ENCODE data around the gene DTD1. TPM values are rescaled to one million over a fixed set of nuclear protein-coding genes. Genes with fewer than 3 reads are reported as not detected.

Gene DTD1
- total and polyA plus RNA-seq, 2 donors: 13.2 to 16.9 TPM

GRCh38 chr20:18793625-18794427, 206.0 kb downstream of the DTD1 start:
- H3K27me3 ChIP-seq (ENCODE audit: control insufficient read depth in 2 of 2, insufficient read depth in 1 of 2, low read length in 1 of 2): no peaks in the 10 kb centered on the region
- H3K9me3 ChIP-seq (ENCODE audit: control insufficient read depth in 2 of 2, insufficient read depth in 1 of 2, low read length in 1 of 2): no peaks in the 10 kb centered on the region
- H3K4me1 ChIP-seq (ENCODE audit: control insufficient read depth in 2 of 2, insufficient read depth in 2 of 2, low read length in 2 of 2): peaks cover 5 to 7% of the 10 kb centered on the region in 2 donors
- H3K36me3 ChIP-seq (ENCODE audit: control insufficient read depth in 2 of 2, insufficient read depth in 2 of 2, low read length in 1 of 2): no peaks in the 10 kb centered on the region
- peak overlapping the region; percentile 61 to 84 for H3K4me3 ChIP-seq (ENCODE audit: low read length in 2 of 2)
- H3K27ac ChIP-seq (ENCODE audit: low read depth in 1 of 2, low read length in 1 of 2): peak overlapping the region; percentile 82 to 89
- peak; percentile 82 to 97 (median 94) for DNase-seq (ENCODE audit: low read depth in 6 of 9, low spot score in 9 of 9)
- 8% methylated on average over 29 of the region's 29 CpGs for WGBS

GRCh38 chr20:18794428-18794787, 206.6 kb downstream of the DTD1 start:
- Histone ChIP-seq H3K4me3 (ENCODE audit: low read length in 2 of 2) (peak overlapping the region; percentile 61 to 84), H3K27ac (ENCODE audit: low read depth in 1 of 2, low read length in 1 of 2) (peak overlapping the region in 1 of 2 donors; percentile 82), H3K27me3 (ENCODE audit: control insufficient read depth in 2 of 2, insufficient read depth in 1 of 2, low read length in 1 of 2) (no peaks in the 10 kb centered on the region), H3K9me3 (ENCODE audit: control insufficient read depth in 2 of 2, insufficient read depth in 1 of 2, low read length in 1 of 2) (no peaks in the 10 kb centered on the region), H3K36me3 (ENCODE audit: control insufficient read depth in 2 of 2, insufficient read depth in 2 of 2, low read length in 1 of 2) (no peaks in the 10 kb centered on the region), H3K4me1 (ENCODE audit: control insufficient read depth in 2 of 2, insufficient read depth in 2 of 2, low read length in 2 of 2) (peaks cover 5 to 7% of the 10 kb centered on the region in 2 donors)
- WGBS: 80% methylated on average over 3 of the region's 3 CpGs
- DNase-seq (ENCODE audit: low read depth in 6 of 9, low spot score in 9 of 9): no peak

- whole genome bisulfite sequencing: 96% methylated on average over 4 of the region's 4 CpGs
- Histone ChIP-seq H3K4me3 (ENCODE audit: low read length in 2 of 2) (no peak overlapping the region), H3K27ac (ENCODE audit: low read depth in 1 of 2, low read length in 1 of 2) (no peak overlapping the region), H3K4me1 (ENCODE audit: control insufficient read depth in 2 of 2, insufficient read depth in 2 of 2, low read length in 2 of 2) (peaks cover 5 to 7% of the 10 kb centered on the region in 2 donors), H3K9me3 (ENCODE audit: control insufficient read depth in 2 of 2, insufficient read depth in 1 of 2, low read length in 1 of 2) (no peaks in the 10 kb centered on the region), H3K36me3 (ENCODE audit: control insufficient read depth in 2 of 2, insufficient read depth in 2 of 2, low read length in 1 of 2) (no peaks in the 10 kb centered on the region), H3K27me3 (ENCODE audit: control insufficient read depth in 2 of 2, insufficient read depth in 1 of 2, low read length in 1 of 2) (no peaks in the 10 kb centered on the region)
- DNase-seq (ENCODE audit: low read depth in 6 of 9, low spot score in 9 of 9): peak in 1 of 9 donors; percentile 12
Measured at GRCh38 chr20:18795366-18795765, 207.5 kb downstream of the DTD1 start.

- Histone ChIP-seq H3K4me1 (ENCODE audit: control insufficient read depth in 2 of 2, insufficient read depth in 2 of 2, low read length in 2 of 2) (peaks cover 5 to 7% of the 10 kb centered on the region in 2 donors), H3K4me3 (ENCODE audit: low read length in 2 of 2) (no peak overlapping the region), H3K36me3 (ENCODE audit: control insufficient read depth in 2 of 2, insufficient read depth in 2 of 2, low read length in 1 of 2) (no peaks in the 10 kb centered on the region), H3K27me3 (ENCODE audit: control insufficient read depth in 2 of 2, insufficient read depth in 1 of 2, low read length in 1 of 2) (no peaks in the 10 kb centered on the region), H3K9me3 (ENCODE audit: control insufficient read depth in 2 of 2, insufficient read depth in 1 of 2, low read length in 1 of 2) (no peaks in the 10 kb centered on the region), H3K27ac (ENCODE audit: low read depth in 1 of 2, low read length in 1 of 2) (no peak overlapping the region)
- DNase-seq (ENCODE audit: low read depth in 6 of 9, low spot score in 9 of 9): no peak
- WGBS: 96% methylated on average over 2 of the region's 2 CpGs
Measured at GRCh38 chr20:18796282-18796833, 208.5 kb downstream of the DTD1 start.

- Histone ChIP-seq H3K36me3 (ENCODE audit: control insufficient read depth in 2 of 2, insufficient read depth in 2 of 2, low read length in 1 of 2) (no peaks in the 10 kb centered on the region), H3K4me3 (ENCODE audit: low read length in 2 of 2) (no peak overlapping the region), H3K4me1 (ENCODE audit: control insufficient read depth in 2 of 2, insufficient read depth in 2 of 2, low read length in 2 of 2) (no peaks in the 10 kb centered on the region), H3K27ac (ENCODE audit: low read depth in 1 of 2, low read length in 1 of 2) (no peak overlapping the region), H3K27me3 (ENCODE audit: control insufficient read depth in 2 of 2, insufficient read depth in 1 of 2, low read length in 1 of 2) (no peaks in the 10 kb centered on the region), H3K9me3 (ENCODE audit: control insufficient read depth in 2 of 2, insufficient read depth in 1 of 2, low read length in 1 of 2) (no peaks in the 10 kb centered on the region)
- DNase-seq (ENCODE audit: low read depth in 6 of 9, low spot score in 9 of 9): no peak
- 91% methylated on average over 2 of the region's 2 CpGs for WGBS
Measured at GRCh38 chr20:18801516-18801915, 213.7 kb downstream of the DTD1 start.

- no peaks in the 10 kb centered on the region for H3K9me3 ChIP-seq (ENCODE audit: control insufficient read depth in 2 of 2, insufficient read depth in 1 of 2, low read length in 1 of 2)
- no peaks in the 10 kb centered on the region for H3K36me3 ChIP-seq (ENCODE audit: control insufficient read depth in 2 of 2, insufficient read depth in 2 of 2, low read length in 1 of 2)
- WGBS: 93% methylated on average over 7 of the region's 7 CpGs
- no peak for DNase-seq (ENCODE audit: low read depth in 6 of 9, low spot score in 9 of 9)
- no peaks in the 10 kb centered on the region for H3K4me1 ChIP-seq (ENCODE audit: control insufficient read depth in 2 of 2, insufficient read depth in 2 of 2, low read length in 2 of 2)
- H3K4me3 ChIP-seq (ENCODE audit: low read length in 2 of 2): no peak overlapping the region
- no peaks in the 10 kb centered on the region for H3K27me3 ChIP-seq (ENCODE audit: control insufficient read depth in 2 of 2, insufficient read depth in 1 of 2, low read length in 1 of 2)
- no peak overlapping the region for H3K27ac ChIP-seq (ENCODE audit: low read depth in 1 of 2, low read length in 1 of 2)
Measured at GRCh38 chr20:18802012-18802634, 214.3 kb downstream of the DTD1 start.

- no peak for DNase-seq (ENCODE audit: low read depth in 6 of 9, low spot score in 9 of 9)
- H3K4me1 ChIP-seq (ENCODE audit: control insufficient read depth in 2 of 2, insufficient read depth in 2 of 2, low read length in 2 of 2): no peaks in the 10 kb centered on the region
- no peak overlapping the region for H3K4me3 ChIP-seq (ENCODE audit: low read length in 2 of 2)
- no peak overlapping the region for H3K27ac ChIP-seq (ENCODE audit: low read depth in 1 of 2, low read length in 1 of 2)
- no peaks in the 10 kb centered on the region for H3K27me3 ChIP-seq (ENCODE audit: control insufficient read depth in 2 of 2, insufficient read depth in 1 of 2, low read length in 1 of 2)
- H3K36me3 ChIP-seq (ENCODE audit: control insufficient read depth in 2 of 2, insufficient read depth in 2 of 2, low read length in 1 of 2): no peaks in the 10 kb centered on the region
- WGBS: 66% methylated on average over 4 of the region's 4 CpGs
- no peaks in the 10 kb centered on the region for H3K9me3 ChIP-seq (ENCODE audit: control insufficient read depth in 2 of 2, insufficient read depth in 1 of 2, low read length in 1 of 2)
Measured at GRCh38 chr20:18805881-18806280, 218.0 kb downstream of the DTD1 start.

GRCh38 chr20:18808712-18809111, 220.9 kb downstream of the DTD1 start:
- H3K36me3 ChIP-seq (ENCODE audit: control insufficient read depth in 2 of 2, insufficient read depth in 2 of 2, low read length in 1 of 2): no peaks in the 10 kb centered on the region
- no peak overlapping the region for H3K27ac ChIP-seq (ENCODE audit: low read depth in 1 of 2, low read length in 1 of 2)
- no peaks in the 10 kb centered on the region for H3K4me1 ChIP-seq (ENCODE audit: control insufficient read depth in 2 of 2, insufficient read depth in 2 of 2, low read length in 2 of 2)
- no peaks in the 10 kb centered on the region for H3K27me3 ChIP-seq (ENCODE audit: control insufficient read depth in 2 of 2, insufficient read depth in 1 of 2, low read length in 1 of 2)
- DNase-seq (ENCODE audit: low read depth in 6 of 9, low spot score in 9 of 9): no peak
- H3K4me3 ChIP-seq (ENCODE audit: low read length in 2 of 2): no peak overlapping the region
- 64% methylated on average over 3 of the region's 3 CpGs for WGBS
- H3K9me3 ChIP-seq (ENCODE audit: control insufficient read depth in 2 of 2, insufficient read depth in 1 of 2, low read length in 1 of 2): no peaks in the 10 kb centered on the region

GRCh38 chr20:18811186-18811585, 223.3 kb downstream of the DTD1 start:
- Histone ChIP-seq H3K27me3 (ENCODE audit: control insufficient read depth in 2 of 2, insufficient read depth in 1 of 2, low read length in 1 of 2) (no peaks in the 10 kb centered on the region), H3K4me1 (ENCODE audit: control insufficient read depth in 2 of 2, insufficient read depth in 2 of 2, low read length in 2 of 2) (no peaks in the 10 kb centered on the region), H3K9me3 (ENCODE audit: control insufficient read depth in 2 of 2, insufficient read depth in 1 of 2, low read length in 1 of 2) (no peaks in the 10 kb centered on the region), H3K27ac (ENCODE audit: low read depth in 1 of 2, low read length in 1 of 2) (no peak overlapping the region), H3K36me3 (ENCODE audit: control insufficient read depth in 2 of 2, insufficient read depth in 2 of 2, low read length in 1 of 2) (no peaks in the 10 kb centered on the region), H3K4me3 (ENCODE audit: low read length in 2 of 2) (no peak overlapping the region)
- DNase-seq (ENCODE audit: low read depth in 6 of 9, low spot score in 9 of 9): no peak
- WGBS: 94% methylated on average over 6 of the region's 6 CpGs
